Left ventricle myocardium inferior (tissue), 1 donor: ENCODE data around the gene TWSG1. TPM values are rescaled to one million over a fixed set of nuclear protein-coding genes. Genes with fewer than 3 reads are reported as not detected.
A peak's percentile ranks its signal among the peaks of the same experiment; 100 is the strongest.

Experiments
- DNase-seq: peaks from one replicate; pipeline ENCODE4 v3.0.0-alpha.2; 2020
- H3K27ac ChIP-seq: fragments of 200-600 bp; replicated peaks from 2 replicates; pipeline ENCODE4 v1.8.0; 2021
- H3K27me3 ChIP-seq: fragments of 200-600 bp; 2 replicates; pipeline ENCODE4 v1.8.0; 2021; ENCODE audit warnings: low read depth
- H3K36me3 ChIP-seq: fragments of 200-600 bp; 2 replicates; pipeline ENCODE4 v1.8.0; 2021
- H3K4me1 ChIP-seq: fragments of 200-600 bp; 2 replicates; pipeline ENCODE4 v1.8.0; 2021
- H3K4me3 ChIP-seq: fragments of 200-600 bp; 2 replicates; pipeline ENCODE4 v1.8.0; 2021; ENCODE audit warnings: mild to moderate bottlenecking, moderate library complexity
- H3K9me3 ChIP-seq: fragments of 200-600 bp; replicated peaks from 2 replicates; pipeline ENCODE4 v1.8.0; 2021
- intact Hi-C: fragments of 100-400 bp; cut with micrococcal nuclease; formaldehyde crosslinking; loops from one replicate; pipeline ENCODE4 v1.11.0; 2022
- total RNA-seq: library from RNA; stranded (reverse); fragmentation: NEBNext Ultra II Directional; extraction: Animal tissue kit (Norgen Biotek cat#: 25700); gene quantifications from one replicate; pipeline ENCODE4 v1.2.1, GENCODE V29; 2021
- TF ChIP-seq, protein P1 (sequence below): fragments of 200-600 bp; IDR thresholded peaks from 2 replicates; pipeline ENCODE4 v1.8.0; 2021; ENCODE audit warnings: antibody characterized with exemption, mild to moderate bottlenecking, borderline replicate concordance
- donor health status: DM: no; HTN: yes; CAD: no; lungs with severe emphysema.

The TWSG1 gene
- total RNA-seq, 1 donor from 2014 or later = 12.1 TPM

DNA sequence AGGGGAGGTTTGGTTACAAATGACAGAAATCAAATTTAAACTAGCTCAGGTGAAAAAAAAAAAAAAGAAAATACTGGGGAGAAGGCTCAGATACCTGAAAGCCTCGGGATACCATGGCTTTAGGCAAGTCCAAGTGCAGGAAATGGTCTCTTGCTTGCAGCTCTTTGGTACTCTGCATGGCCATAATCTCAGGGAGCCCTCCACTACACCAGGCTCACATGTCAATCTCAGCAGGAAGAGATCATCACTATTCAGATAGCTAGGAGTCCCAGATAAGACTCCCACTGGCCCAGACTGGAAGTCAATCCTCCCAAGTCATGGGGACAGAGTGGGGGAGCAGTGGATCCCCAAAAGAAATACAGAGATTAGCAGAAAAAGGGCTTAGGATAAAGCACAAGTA lies 75.9 kb downstream of the TWSG1 start:
- intact Hi-C loops = loop anchor here (1.0 kb wide), 1 partner anchor 9 kb away; no protein-coding TSS in a partner anchor
- Histone ChIP-seq H3K36me3 (no peaks in the 10 kb centered on the region), H3K4me3 (no peak overlapping the region), H3K9me3 (peaks cover 8% of the 10 kb centered on the region), H3K27me3 (no peaks in the 10 kb centered on the region), H3K4me1 (no peaks in the 10 kb centered on the region), H3K27ac (no peak overlapping the region)
- DNase-seq = no peak
- TF ChIP-seq, protein P1, sequence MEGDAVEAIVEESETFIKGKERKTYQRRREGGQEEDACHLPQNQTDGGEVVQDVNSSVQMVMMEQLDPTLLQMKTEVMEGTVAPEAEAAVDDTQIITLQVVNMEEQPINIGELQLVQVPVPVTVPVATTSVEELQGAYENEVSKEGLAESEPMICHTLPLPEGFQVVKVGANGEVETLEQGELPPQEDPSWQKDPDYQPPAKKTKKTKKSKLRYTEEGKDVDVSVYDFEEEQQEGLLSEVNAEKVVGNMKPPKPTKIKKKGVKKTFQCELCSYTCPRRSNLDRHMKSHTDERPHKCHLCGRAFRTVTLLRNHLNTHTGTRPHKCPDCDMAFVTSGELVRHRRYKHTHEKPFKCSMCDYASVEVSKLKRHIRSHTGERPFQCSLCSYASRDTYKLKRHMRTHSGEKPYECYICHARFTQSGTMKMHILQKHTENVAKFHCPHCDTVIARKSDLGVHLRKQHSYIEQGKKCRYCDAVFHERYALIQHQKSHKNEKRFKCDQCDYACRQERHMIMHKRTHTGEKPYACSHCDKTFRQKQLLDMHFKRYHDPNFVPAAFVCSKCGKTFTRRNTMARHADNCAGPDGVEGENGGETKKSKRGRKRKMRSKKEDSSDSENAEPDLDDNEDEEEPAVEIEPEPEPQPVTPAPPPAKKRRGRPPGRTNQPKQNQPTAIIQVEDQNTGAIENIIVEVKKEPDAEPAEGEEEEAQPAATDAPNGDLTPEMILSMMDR = no peak

DNA sequence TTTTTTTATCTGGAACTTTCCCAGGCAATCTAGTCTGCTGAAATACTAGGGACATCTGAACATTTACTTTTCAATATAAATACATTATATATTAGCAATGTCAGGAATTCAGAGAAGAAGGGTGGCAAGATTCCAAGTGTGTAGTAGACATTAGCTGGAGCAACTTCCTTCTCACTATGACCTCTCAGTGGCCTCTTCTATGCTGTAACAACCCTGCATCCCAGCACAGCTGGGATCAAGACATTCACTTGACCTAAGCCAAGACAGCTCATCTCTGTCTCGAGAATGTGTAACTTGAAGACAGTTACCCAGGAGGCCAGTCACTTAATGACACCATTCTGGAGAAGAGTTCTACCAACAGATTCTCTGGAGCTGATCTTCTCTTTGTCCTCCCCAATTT lies 79.0 kb downstream of the TWSG1 start:
- no peaks in the 10 kb centered on the region for H3K27me3 ChIP-seq
- H3K9me3 ChIP-seq = peaks cover 8% of the 10 kb centered on the region
- H3K36me3 ChIP-seq = no peaks in the 10 kb centered on the region
- TF ChIP-seq, protein P1 = no peak
- H3K4me3 ChIP-seq = no peak overlapping the region
- no peak overlapping the region for H3K27ac ChIP-seq
- intact Hi-C loops = no loop called here
- DNase-seq = no peak
- H3K4me1 ChIP-seq = peaks cover 12% of the 10 kb centered on the region

DNA sequence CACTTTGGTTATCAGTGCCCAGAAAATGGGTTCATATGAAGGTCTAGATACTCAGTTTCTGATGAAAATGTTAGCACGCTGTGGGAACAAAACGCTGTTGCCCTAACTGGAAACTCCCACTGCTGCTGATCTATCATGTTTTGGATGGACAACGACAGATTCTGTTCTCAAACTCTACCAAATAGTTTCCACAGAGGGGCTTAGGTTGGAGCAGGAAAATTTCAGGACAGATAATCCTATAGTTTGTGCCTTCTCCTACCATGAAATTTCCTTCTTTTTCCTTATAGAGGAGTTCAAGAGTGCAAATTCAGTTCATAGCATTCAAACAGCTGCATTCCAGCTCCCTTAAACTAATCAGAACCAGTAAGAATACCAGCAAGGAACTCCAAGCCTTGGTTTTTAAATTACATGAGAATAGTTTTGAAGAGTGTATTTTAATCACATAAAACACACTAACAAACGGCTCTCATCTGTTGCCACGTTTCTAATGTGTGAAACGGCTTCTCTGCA lies 82.0 kb downstream of the TWSG1 start:
- Histone ChIP-seq H3K27ac (peak overlapping the region; percentile 48), H3K27me3 (no peaks in the 10 kb centered on the region), H3K9me3 (no peaks in the 10 kb centered on the region), H3K36me3 (no peaks in the 10 kb centered on the region), H3K4me3 (peak overlapping the region; percentile 42), H3K4me1 (peaks cover 12% of the 10 kb centered on the region)
- TF ChIP-seq, protein P1 = no peak
- DNase-seq = no peak
- intact Hi-C loops = no loop called here

DNA sequence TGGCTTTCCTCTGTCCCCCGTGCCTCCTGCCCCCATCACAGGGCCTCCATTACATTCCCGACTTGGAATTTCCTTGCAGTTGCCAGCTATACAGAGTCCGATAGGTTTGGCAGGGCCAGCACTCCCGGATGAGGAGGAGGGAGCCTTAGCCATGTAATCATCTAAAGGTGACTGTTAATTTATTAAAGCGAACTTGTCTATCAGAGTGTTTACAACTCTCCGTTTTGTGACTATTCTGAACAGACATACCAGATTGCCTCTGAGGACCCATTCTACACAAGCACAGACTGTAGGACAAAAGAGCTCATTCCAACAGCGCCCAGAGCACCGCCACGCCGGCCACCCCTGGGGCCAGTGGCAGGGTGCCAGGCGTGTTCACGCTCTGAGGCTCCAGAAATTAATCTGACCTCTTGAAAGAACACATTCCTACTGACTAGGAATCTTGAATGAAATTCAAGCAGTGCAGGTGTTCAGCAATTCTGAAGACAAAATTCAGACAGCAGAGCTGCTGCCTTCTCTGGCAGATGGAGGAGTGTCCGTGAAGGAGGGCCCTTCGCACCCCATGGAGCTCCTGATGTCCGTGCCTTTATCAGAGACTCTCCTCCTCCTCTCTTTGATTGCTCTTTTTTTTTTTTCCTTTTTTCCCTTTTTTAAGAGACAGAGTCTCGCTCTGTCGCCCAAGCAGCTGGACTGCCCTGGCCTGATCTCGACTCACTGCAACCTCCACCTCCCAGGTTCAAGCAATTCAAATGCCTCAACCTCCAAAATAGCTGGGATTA lies 82.7 kb downstream of the TWSG1 start:
- Histone ChIP-seq H3K4me3 (peak overlapping the region; percentile 42), H3K4me1 (peaks cover 12% of the 10 kb centered on the region), H3K27me3 (no peaks in the 10 kb centered on the region), H3K36me3 (no peaks in the 10 kb centered on the region), H3K9me3 (no peaks in the 10 kb centered on the region), H3K27ac (peak overlapping the region; percentile 48)
- TF ChIP-seq, protein P1 = no peak
- DNase-seq = peak; percentile 37
- intact Hi-C loops = no loop called here

DNA sequence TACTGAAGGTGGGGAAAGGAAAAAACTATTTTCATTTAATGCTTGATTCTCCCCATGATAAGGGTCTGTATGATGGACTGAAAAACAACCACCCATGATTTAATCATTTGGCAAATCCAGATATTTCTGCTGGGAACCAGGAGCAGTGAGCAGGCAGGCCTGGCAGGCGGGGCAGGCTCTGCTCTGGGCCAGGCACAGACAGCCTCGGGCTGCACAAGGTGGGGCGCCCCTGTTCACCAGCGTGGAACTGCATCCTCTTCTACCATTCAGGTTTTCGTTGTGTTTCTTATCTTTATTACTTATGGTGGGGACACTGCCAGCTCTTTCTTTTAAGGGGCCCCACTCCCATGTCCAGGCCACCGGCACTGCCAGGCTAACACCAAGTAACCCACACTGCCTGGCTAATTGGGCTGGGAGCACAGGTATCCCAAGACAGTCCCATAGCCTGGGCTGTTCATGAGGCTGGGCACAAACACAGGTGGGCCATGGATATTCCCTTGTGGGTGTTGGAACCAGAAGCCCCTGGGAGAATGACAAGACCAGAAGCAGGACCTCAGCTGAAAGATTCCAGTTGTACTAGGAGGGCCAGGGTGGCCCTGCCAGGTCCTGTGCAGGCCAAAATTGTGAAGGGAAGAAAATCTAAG lies 83.6 kb downstream of the TWSG1 start:
- intact Hi-C loops = no loop called here
- Histone ChIP-seq H3K4me3 (no peak overlapping the region), H3K27ac (no peak overlapping the region), H3K4me1 (peaks cover 12% of the 10 kb centered on the region), H3K9me3 (no peaks in the 10 kb centered on the region), H3K36me3 (no peaks in the 10 kb centered on the region), H3K27me3 (no peaks in the 10 kb centered on the region)
- DNase-seq = no peak
- TF ChIP-seq, protein P1 = no peak
